ENCODE measurements around the gene QRICH1. TPM values are rescaled to one million over a fixed set of nuclear protein-coding genes. Genes with fewer than 3 reads are reported as not detected.
"Not testable (repeated sequence)": the region's sequence is repeated elsewhere in the genome, so short reads cannot be mapped to it uniquely, and the experiment has no call there.

The QRICH1 gene
- total and polyA plus RNA-seq, 7 donors: 21.5 to 83.9 (median 52.8) TPM

DNA sequence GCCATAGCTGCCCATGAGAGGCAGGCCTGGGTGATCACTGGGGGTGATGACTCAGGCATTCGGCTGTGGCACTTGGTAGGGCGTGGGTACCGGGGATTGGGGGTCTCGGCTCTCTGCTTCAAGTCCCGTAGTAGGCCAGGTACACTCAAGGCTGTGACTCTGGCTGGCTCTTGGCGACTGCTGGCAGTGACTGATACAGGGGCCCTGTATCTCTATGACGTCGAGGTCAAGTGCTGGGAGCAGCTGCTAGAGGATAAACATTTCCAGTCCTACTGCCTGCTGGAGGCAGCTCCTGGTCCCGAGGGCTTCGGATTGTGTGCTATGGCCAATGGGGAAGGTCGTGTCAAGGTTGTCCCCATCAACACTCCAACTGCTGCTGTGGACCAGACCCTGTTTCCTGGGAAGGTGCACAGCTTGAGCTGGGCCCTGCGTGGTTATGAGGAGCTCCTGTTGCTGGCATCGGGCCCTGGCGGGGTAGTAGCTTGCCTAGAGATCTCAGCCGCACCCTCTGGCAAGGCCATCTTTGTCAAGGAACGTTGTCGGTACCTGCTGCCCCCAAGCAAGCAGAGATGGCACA is 81.3 kb downstream of the QRICH1 start:
- DNase-seq: no peak

DNA sequence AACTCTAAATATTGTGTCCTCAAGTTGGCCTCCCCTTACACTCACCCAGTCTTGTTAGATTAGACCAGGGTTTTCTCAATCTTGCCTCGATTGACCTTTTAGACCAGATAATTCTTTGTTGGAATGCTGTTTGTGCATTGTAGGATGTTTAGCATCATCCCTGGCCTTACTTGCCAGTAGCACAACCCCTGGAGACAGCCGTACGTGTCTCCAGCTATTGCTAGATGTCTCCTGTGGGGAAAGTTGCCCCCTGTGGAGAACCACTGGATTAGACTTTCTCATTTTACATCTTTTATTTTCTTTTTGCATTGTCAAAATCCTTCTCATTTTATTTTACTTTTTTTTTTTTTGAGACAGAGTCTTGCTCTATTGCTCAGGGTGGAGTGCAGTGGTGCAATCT is 84.5 kb downstream of the QRICH1 start:
- DNase-seq (no peak), ATAC-seq (no peak)
- no peaks in the 10 kb centered on the region for H3K27me3 ChIP-seq (ENCODE audit: insufficient read depth in 3 of 3, low read length in 2 of 3)
- H3K9me3 ChIP-seq: no peaks in the 10 kb centered on the region
- peaks cover 3 to 26% of the 10 kb centered on the region in 2 donors for H3K36me3 ChIP-seq (ENCODE audit: insufficient read depth in 1 of 2, low read depth in 1 of 2)
- TF ChIP-seq, protein P1, sequence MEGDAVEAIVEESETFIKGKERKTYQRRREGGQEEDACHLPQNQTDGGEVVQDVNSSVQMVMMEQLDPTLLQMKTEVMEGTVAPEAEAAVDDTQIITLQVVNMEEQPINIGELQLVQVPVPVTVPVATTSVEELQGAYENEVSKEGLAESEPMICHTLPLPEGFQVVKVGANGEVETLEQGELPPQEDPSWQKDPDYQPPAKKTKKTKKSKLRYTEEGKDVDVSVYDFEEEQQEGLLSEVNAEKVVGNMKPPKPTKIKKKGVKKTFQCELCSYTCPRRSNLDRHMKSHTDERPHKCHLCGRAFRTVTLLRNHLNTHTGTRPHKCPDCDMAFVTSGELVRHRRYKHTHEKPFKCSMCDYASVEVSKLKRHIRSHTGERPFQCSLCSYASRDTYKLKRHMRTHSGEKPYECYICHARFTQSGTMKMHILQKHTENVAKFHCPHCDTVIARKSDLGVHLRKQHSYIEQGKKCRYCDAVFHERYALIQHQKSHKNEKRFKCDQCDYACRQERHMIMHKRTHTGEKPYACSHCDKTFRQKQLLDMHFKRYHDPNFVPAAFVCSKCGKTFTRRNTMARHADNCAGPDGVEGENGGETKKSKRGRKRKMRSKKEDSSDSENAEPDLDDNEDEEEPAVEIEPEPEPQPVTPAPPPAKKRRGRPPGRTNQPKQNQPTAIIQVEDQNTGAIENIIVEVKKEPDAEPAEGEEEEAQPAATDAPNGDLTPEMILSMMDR (IDR thresholded peaks at IDR 0.05): no peak
- peaks cover 50% of the 10 kb centered on the region for H3K4me1 ChIP-seq
- no peak overlapping the region for H3K27ac ChIP-seq
- WGBS, 3 donors: 73 to 88% (median 80%) methylated on average over 3 of the region's 3 CpGs
- intact Hi-C loops (cut with DNase I): no loop called here
- no peak overlapping the region for H3K4me3 ChIP-seq

More for the DNA sequence above, 81.3 kb downstream of the QRICH1 start:
- peaks cover 49% of the 10 kb centered on the region for H3K4me1 ChIP-seq
- WGBS, 3 donors: 50 to 58% (median 54%) methylated on average over 17 of the region's 17 CpGs
- intact Hi-C loops (cut with DNase I): no loop called here
- peaks cover 3 to 55% of the 10 kb centered on the region in 2 donors for H3K36me3 ChIP-seq (ENCODE audit: insufficient read depth in 1 of 2, low read depth in 1 of 2)
- no peaks in the 10 kb centered on the region for H3K9me3 ChIP-seq
- TF ChIP-seq, protein P1 (IDR thresholded peaks at IDR 0.05): no peak
- H3K4me3 ChIP-seq: peak overlapping the region; percentile 7
- H3K27ac ChIP-seq: peak overlapping the region; percentile 69
- H3K27me3 ChIP-seq (ENCODE audit: insufficient read depth in 3 of 3, low read length in 2 of 3): no peaks in the 10 kb centered on the region
- peak in 1 of 4 donors; percentile 11 for ATAC-seq

DNA sequence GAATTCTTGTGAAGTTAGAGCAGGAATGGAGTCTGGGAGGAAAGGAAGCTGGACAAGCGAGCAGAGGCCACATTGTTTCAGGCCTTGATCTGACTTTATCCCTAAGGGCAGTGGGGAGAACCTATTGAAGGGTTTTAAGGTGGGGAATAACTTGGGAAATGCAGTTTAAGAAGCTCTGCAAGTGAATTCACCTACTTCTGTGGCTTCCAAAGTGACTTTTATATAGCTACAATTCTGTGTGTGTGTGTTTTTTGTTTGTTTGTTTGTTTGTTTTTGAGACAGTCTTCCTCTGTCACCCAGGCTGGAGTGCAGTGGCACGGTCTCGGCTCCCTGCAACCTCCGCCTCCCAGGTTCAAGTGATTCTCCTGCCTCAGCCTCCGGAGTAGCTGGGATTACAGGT is 85.2 kb downstream of the QRICH1 start:
- Histone ChIP-seq H3K27ac (peak overlapping the region; percentile 95), H3K4me3 (peak overlapping the region; percentile 87), H3K4me1 (peaks cover 42% of the 10 kb centered on the region), H3K36me3 (ENCODE audit: insufficient read depth in 1 of 2, low read depth in 1 of 2) (peaks cover 1 to 20% of the 10 kb centered on the region in 2 donors)
- H3K9me3 ChIP-seq; H3K27me3 ChIP-seq (ENCODE audit: insufficient read depth in 3 of 3, low read length in 2 of 3); intact Hi-C loops (cut with DNase I); DNase-seq; ATAC-seq: not testable (repeated sequence)
- 88 to 91% (median 89%) methylated on average over 5 of the region's 5 CpGs for whole genome bisulfite sequencing, 3 donors

DNA sequence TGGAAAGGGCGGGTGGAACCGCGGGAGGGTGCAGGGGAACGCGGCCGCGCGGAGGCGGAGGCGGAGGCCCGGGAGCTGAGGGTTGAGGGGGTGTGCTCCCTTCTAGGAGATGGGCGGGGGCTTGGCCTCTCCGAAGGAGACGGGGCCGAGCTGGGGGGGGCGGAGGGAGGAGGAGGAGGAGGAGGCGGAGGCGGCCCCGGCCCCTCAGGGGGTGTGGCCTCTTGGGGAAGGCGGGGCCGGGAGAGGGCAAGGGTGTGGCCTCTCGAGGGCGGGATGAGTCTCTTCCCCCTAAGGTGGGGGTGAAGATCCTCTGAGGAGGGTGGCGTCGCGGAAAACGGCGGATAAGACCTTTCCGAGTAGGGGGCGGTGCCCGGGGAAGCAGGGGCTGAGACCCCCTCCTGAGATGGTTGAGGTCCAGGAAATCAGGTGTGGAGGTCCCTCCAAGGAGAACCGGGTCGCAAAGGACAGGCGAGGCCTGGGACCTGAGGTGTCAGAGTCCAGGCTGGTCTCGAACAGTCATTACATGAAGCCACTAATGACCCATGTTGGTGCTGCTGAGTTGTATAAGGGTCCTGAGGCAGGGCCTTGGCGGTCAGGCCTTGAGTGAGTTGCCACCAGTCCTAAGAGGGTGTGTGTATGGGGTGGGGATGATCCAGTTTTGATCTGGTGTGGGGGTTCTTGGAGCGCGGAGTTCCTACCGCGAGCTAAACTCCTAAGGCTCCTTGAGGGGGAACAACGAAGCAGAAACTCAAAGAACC is 85.9 kb downstream of the QRICH1 start:
- intact Hi-C loops (cut with DNase I): no loop called here
- no peaks in the 10 kb centered on the region for H3K9me3 ChIP-seq
- peak overlapping the region; percentile 95 for H3K27ac ChIP-seq
- TF ChIP-seq, protein P1 (IDR thresholded peaks at IDR 0.05): no peak
- peaks cover 0 to 20% of the 10 kb centered on the region in 2 donors for H3K36me3 ChIP-seq (ENCODE audit: insufficient read depth in 1 of 2, low read depth in 1 of 2)
- H3K4me1 ChIP-seq: peaks cover 36% of the 10 kb centered on the region
- no peaks in the 10 kb centered on the region for H3K27me3 ChIP-seq (ENCODE audit: insufficient read depth in 3 of 3, low read length in 2 of 3)
- WGBS, 3 donors: 16 to 23% (median 19%) methylated on average over 32 to 41 of the region's 41 CpGs
- DNase-seq: peak; percentile 92 to 95
- peak overlapping the region; percentile 87 for H3K4me3 ChIP-seq
- ATAC-seq: peak; percentile 77 to 83 (median 80)

DNA sequence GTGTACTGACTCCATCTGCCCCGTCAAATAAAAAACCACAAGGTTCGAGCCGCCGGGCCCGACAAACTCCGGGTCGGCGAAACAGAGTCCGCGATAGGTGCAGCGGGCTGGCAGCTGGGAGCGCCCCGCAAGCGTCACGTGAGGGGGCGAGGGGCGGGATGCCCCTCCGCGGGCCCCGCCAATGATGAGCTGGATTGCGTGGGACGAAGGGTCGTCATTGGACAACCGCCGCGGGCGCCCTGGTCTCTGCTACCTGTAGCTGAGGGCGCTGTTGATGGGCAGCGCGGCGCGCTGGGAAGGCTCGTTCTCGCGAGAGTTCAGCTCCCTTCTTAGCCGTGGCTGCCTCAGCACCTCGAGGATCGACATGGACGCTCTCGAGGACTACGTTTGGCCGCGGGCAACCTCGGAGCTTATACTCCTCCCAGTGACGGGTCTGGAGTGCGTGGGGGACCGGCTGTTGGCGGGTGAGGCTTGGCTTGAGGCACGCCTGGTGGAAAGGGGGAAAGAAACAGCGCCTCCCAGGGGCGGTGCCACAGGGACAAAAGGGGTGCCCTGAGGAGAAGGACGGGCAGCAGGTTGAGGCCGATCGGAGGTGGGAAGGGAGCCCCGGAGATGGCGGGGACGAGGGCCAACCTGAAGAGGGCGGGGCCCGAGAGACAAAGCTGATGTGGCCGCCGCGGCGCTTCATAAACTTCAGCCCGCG is 86.7 kb downstream of the QRICH1 start, which contains the start of gene WDR6:
Gene WDR6 (plus strand): TSS at position 324 of the 703 bp plus-strand sequence. CDS start 41 bp downstream, at position 365.
- intact Hi-C loops (cut with DNase I): no loop called here
- TF ChIP-seq, protein P1 (IDR thresholded peaks at IDR 0.05): peak; percentile 35
- Histone ChIP-seq H3K9me3 (no peaks in the 10 kb centered on the region), H3K4me1 (peaks cover 28% of the 10 kb centered on the region), H3K36me3 (ENCODE audit: insufficient read depth in 1 of 2, low read depth in 1 of 2) (peaks cover 0 to 12% of the 10 kb centered on the region in 2 donors), H3K27me3 (ENCODE audit: insufficient read depth in 3 of 3, low read length in 2 of 3) (no peaks in the 10 kb centered on the region), H3K27ac (peak within 1 kb of the TSS; percentile 95), H3K4me3 (peak within 1 kb of the TSS; percentile 87)
- DNase-seq: peak; percentile 97 to 98
- 0 to 1% (median 0%) methylated on average over 63 to 65 of the region's 65 CpGs for WGBS, 3 donors
- peak; percentile 93 to 96 (median 94) for ATAC-seq

All from psoas muscle (tissue), 8 donors.